BLaER1 (cell line): ENCODE results near the gene RSBN1L.

Source experiments
- H3K27ac ChIP-seq: shearing (Covaris generic); formaldehyde crosslinking; 2 replicates; pipeline ENCODE4 v1.8.1; 2022
- H3K27me3 ChIP-seq: shearing (Covaris generic); formaldehyde crosslinking; 2 replicates; pipeline ENCODE4 v1.8.1; 2022
- H3K36me3 ChIP-seq: shearing (Covaris generic); formaldehyde crosslinking; 2 replicates; pipeline ENCODE4 v1.8.1; 2022
- H3K4me1 ChIP-seq: shearing (Covaris generic); formaldehyde crosslinking; 2 replicates; pipeline ENCODE4 v1.8.1; 2022
- H3K4me2 ChIP-seq: shearing (Covaris generic); formaldehyde crosslinking; 2 replicates; pipeline ENCODE4 v1.8.1; 2022
- H3K4me3 ChIP-seq: shearing (Covaris generic); formaldehyde crosslinking; 2 replicates; pipeline ENCODE4 v1.8.1; 2022
- H3K9ac ChIP-seq: shearing (Covaris generic); formaldehyde crosslinking; 2 replicates; pipeline ENCODE4 v1.8.1; 2022
- H3K9me3 ChIP-seq: shearing (Covaris generic); formaldehyde crosslinking; 2 replicates; pipeline ENCODE4 v1.8.1; 2022
- H4K20me1 ChIP-seq: shearing (Covaris generic); formaldehyde crosslinking; 2 replicates; pipeline ENCODE4 v1.8.1; 2022
- Cebpa-rat ChIP-seq: shearing (Covaris generic); IDR thresholded peaks from 2 replicates; pipeline ENCODE4 v1.8.1; 2022

RSBN1L gene

DNA sequence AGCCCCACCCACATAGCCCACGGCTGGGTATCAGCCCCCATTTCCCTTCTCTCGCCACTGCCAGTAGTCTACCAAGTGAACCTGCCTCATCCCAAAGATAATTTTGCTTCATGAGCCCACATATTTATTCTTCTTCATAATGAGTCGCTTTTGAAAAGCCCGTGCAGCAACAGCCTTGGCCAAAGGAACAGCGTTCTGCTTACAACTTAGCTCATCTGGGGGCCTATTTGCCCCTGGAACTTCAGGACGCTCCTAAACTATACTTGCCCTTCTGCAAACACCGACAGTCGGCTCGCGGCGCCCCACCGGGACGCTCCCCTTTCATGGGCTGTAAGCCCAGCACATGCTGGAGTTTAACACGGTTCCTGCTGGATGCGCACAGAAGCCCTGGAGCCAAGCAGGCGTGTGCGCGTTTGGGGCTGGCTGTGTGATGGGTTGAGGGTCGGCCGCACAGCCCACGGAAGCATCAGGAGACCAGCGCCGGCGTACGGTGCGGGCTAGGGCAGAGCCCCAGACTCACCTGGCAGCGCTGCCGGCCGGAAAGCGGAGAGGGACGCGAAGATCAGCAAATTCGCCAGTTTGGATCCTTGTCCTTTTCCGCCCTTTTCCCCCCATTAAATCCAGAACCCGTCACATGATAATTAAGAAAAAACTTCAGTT is 101.6 kb downstream of the RSBN1L start:
- peak overlapping the region; percentile 89 for H3K9ac ChIP-seq
- peaks cover 31% of the 10 kb centered on the region for H4K20me1 ChIP-seq
- peaks cover 15% of the 10 kb centered on the region for H3K36me3 ChIP-seq
- H3K27me3 ChIP-seq: no peaks in the 10 kb centered on the region
- H3K4me3 ChIP-seq: peak overlapping the region; percentile 93
- peaks cover 44% of the 10 kb centered on the region for H3K4me1 ChIP-seq
- TF ChIP-seq Cebpa-rat: no peak
- H3K27ac ChIP-seq: peak overlapping the region; percentile 85
- peak overlapping the region; percentile 93 for H3K4me2 ChIP-seq
- no peaks in the 10 kb centered on the region for H3K9me3 ChIP-seq

DNA sequence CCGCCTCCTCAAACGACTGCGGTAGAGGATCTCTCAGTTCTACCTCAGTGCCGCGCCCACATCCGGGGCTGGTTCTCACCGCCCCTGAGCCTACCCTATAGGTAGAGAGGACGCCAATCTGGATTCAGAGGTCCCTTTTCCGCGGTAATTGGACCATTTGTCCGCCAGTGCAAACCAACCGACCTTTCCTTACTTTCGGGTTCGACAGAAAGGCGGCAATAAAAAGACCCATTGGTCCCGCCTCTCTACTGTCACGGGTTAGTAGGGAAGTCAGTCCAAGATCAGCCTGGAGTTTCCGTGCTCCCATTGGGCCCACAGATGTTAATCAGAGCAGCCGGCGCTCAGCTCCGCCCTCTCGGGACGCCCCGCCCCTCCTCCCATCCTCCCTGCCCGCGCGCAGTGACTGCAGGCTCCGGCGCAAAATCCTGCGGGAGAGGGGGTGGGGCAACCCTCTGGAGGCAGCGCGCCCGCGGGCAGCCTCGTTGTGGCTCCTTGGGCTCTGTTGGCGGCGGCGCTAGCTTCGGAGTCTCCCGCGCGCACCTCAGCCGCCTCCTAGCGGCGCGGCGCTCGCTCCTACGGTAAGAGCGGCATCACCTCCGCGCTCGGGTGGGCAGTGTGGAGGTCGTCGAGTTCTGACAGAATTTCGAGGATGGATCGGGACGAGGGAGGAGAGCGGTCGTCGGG is 102.3 kb downstream of the RSBN1L start, which contains the start of the genes PHTF2 and TMEM60:
PHTF2 (plus strand) TSS at position 380 of the 684 bp plus-strand sequence.
TMEM60 (minus strand) TSS at position 41 of the 684 bp plus-strand sequence. CDS start 4,061 bp downstream, outside the sequence.
- Histone ChIP-seq H3K4me1 (peaks cover 50% of the 10 kb centered on the region), H4K20me1 (peaks cover 26% of the 10 kb centered on the region), H3K27ac (peak within 1 kb of the TSS; percentile 88)

DNA sequence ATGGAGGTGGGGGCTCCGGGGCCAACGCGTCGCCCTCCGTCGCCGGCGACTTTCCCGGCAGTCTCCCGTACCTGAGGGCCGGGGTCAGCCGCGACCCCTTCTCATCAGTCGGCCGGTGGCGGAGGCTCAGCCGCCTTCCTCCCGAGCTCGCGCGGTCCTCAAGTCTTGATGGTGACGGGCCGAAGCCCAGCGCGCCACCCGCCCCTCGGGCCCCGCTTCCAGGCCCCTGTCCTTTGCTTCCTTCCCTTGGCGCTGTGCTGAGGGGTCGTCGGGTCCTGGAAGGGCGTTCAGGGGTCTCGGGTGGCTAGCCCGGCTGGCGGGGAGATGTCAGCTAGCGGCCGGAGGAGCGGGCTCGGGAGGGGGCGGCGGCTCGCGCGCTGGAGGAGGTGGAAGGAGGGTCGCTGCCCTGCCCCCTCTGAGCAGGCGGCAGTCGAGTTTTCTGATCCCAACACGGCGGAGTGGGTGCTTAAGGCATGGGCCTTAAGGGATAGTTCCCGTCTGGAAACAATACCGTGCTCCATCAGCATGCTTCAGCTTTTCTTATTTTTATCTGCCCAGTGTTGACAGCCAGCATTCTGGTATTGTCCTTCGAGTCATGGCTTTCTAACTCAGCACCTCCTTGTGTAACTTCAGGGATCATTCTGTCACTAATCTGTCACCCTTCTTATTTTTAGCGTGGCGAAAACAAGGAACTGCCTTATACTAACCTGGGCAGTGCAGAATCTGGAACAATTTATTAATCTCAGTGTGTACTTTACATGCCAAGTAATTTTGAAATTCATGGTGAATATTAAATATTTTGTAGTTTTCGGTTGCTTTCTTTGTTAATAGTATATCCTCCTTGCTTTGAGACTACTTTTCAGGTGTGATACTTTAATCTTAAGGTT is 103.1 kb downstream of the RSBN1L start:
- H3K9ac ChIP-seq: peak overlapping the region; percentile 89
- H3K27ac ChIP-seq: peak overlapping the region; percentile 88
- no peak for TF ChIP-seq Cebpa-rat
- H3K36me3 ChIP-seq: peaks cover 9% of the 10 kb centered on the region
- no peaks in the 10 kb centered on the region for H3K27me3 ChIP-seq
- H3K4me3 ChIP-seq: peak overlapping the region; percentile 93
- H4K20me1 ChIP-seq: peaks cover 26% of the 10 kb centered on the region
- peaks cover 4% of the 10 kb centered on the region for H3K9me3 ChIP-seq
- peak overlapping the region; percentile 86 for H3K4me2 ChIP-seq
- peaks cover 52% of the 10 kb centered on the region for H3K4me1 ChIP-seq

More for the DNA sequence above, 102.3 kb downstream of the RSBN1L start, which contains the start of the genes PHTF2 and TMEM60:
- peak within 1 kb of the TSS; percentile 93 for H3K4me3 ChIP-seq
- no peaks in the 10 kb centered on the region for H3K27me3 ChIP-seq
- no peak for TF ChIP-seq Cebpa-rat
- H3K4me2 ChIP-seq: peak within 1 kb of the TSS; percentile 93
- H3K9ac ChIP-seq: peak within 1 kb of the TSS; percentile 89
- no peaks in the 10 kb centered on the region for H3K9me3 ChIP-seq
- H3K36me3 ChIP-seq: peaks cover 15% of the 10 kb centered on the region

DNA sequence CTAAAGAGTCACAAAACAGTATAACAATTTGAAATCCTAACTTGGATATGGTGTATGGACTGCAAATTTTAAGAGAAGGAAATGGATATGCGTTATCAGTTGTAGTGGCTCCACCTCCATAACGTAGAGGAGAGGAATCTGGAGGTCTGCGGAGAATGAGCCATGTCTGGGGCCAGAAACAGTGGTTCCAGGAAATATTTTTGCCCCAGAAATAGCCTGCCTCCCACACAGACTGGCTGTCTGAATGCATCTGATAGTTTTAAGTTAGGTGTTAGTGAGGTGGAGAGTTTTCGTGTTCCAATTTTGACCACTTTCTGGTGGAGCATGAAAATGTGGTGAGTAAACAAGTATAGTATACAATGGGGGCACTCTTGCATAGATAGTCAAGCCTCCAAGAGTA is 103.9 kb downstream of the RSBN1L start:
- no peak overlapping the region for H3K27ac ChIP-seq
- H3K4me1 ChIP-seq: peaks cover 48% of the 10 kb centered on the region
- TF ChIP-seq Cebpa-rat: no peak
- peak overlapping the region; percentile 93 for H3K4me3 ChIP-seq
- peaks cover 19% of the 10 kb centered on the region for H4K20me1 ChIP-seq
- peak overlapping the region; percentile 89; the same call in 1 of the 2 replicates for H3K9ac ChIP-seq
- no peaks in the 10 kb centered on the region for H3K27me3 ChIP-seq
- H3K36me3 ChIP-seq: peaks cover 2% of the 10 kb centered on the region
- H3K4me2 ChIP-seq: peak overlapping the region; percentile 86
- peaks cover 13% of the 10 kb centered on the region for H3K9me3 ChIP-seq

DNA sequence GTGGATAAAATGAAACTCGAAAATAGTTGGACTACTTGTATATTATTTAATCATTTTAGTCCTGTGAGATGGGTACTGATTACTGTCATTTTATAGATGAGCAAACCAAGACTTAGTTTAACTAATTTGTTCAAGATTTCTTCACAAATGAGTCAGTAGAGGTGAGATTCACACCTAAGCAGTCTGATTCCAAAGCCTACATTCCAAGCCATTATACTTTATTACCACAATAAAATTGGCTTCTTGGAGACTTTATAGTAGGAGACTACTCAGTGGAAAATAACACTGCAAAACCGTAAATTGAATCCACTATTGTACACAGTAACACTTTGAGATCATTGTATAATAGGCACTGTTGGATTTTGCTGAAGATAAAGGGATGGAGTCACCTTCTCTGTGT is 104.5 kb downstream of the RSBN1L start:
- peak overlapping the region; percentile 86 for H3K4me2 ChIP-seq
- H3K9me3 ChIP-seq: peaks cover 19% of the 10 kb centered on the region
- peaks cover 17% of the 10 kb centered on the region for H4K20me1 ChIP-seq
- H3K4me3 ChIP-seq: no peak overlapping the region
- no peak for TF ChIP-seq Cebpa-rat
- peaks cover 47% of the 10 kb centered on the region for H3K4me1 ChIP-seq
- H3K27ac ChIP-seq: no peak overlapping the region
- no peaks in the 10 kb centered on the region for H3K27me3 ChIP-seq
- peaks cover under 1% of the 10 kb centered on the region; the same call in 1 of the 2 replicates for H3K36me3 ChIP-seq
- H3K9ac ChIP-seq: no peak overlapping the region

DNA sequence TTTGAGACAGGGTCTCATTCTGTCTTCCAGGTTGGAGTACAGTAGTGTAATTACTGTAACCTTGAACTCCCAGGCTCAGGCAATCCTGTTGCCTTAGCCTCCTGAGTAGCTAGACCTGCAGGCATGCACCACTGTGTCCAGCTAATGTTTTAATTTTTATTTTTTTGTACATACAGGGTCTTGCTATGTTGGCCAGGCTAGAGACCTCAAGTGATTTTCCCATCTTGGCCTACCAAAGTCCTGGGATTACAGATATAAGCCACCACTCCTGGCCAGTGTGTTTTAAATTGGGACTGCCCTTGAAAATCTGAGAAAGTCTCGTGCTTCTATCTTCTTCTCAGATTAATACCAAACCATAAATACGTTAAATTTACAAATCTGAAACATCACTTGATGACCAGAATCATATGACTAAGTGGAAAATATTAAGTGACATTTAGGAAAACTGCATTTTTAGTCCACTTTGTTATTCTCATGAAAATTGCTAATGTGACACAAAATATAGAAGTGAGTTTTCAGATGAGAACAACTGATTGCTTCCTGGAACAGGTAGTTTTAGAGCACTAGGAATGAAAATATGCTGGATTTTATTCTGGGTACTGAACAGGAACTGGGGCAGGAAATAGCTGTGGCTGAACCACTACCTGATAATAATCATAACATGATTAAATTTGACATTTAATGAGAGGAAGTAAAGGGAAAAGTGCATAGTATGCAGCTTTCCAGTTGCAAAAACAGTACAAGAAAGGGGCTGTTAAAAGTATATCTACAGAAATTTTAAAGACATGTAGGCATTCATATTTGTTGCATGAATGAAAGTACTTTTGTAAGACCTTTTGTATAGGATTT is 106.5 kb downstream of the RSBN1L start:
- no peak overlapping the region for H3K4me3 ChIP-seq
- TF ChIP-seq Cebpa-rat: no peak
- peak overlapping the region; percentile 51 for H3K4me2 ChIP-seq
- peaks cover 39% of the 10 kb centered on the region for H3K9me3 ChIP-seq
- no peak overlapping the region for H3K9ac ChIP-seq
- no peak overlapping the region for H3K27ac ChIP-seq
- peaks cover 2% of the 10 kb centered on the region; the same call in 1 of the 2 replicates for H4K20me1 ChIP-seq
- H3K4me1 ChIP-seq: peaks cover 31% of the 10 kb centered on the region
- peaks cover 5% of the 10 kb centered on the region; the same call in 1 of the 2 replicates for H3K36me3 ChIP-seq
- H3K27me3 ChIP-seq: no peaks in the 10 kb centered on the region

DNA sequence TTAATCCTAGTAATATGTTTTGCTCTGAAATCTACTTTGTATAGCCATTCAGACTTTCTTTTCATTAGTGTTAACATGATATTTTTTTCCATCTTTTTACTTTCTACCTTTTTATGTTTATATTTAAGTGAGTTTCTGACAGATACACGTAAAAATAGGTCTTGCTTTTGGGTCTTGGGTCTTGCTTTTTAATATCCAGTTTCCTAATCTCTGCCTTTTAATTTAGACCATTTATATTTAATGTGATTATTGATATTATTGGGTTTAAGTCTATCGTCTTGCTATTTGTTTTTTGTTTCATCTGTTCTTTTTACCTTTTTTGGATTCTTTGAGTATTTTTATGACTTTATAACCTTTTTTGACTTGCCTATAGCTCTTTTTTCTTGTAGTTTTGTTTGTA is 110.2 kb downstream of the RSBN1L start:
- Histone ChIP-seq H3K9me3 (peaks cover 63% of the 10 kb centered on the region), H3K27ac (no peak overlapping the region), H3K9ac (no peak overlapping the region), H4K20me1 (no peaks in the 10 kb centered on the region), H3K4me2 (no peak overlapping the region), H3K4me1 (peaks cover 13% of the 10 kb centered on the region), H3K36me3 (peaks cover 9% of the 10 kb centered on the region; the same call in 1 of the 2 replicates), H3K4me3 (no peak overlapping the region), H3K27me3 (no peaks in the 10 kb centered on the region)
- TF ChIP-seq Cebpa-rat: no peak

DNA sequence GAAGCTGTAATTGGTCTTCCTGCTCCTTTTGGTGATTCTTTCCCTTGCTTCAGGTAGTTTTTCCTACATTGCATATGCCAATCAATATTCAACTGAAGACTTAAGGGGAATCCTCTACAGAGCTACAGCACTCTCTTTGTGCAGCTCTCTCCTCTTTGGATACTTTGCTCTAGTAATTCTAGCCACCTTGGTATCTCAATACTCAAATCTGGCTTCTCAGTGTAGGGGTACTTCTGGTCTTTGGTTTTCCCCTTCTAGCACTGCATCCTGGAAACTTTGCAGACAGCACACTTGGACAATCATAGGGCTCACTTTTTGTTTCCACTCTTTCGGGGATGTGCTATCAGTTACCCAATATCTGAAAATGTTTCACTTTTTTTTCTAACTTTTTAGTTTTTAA is 112.3 kb downstream of the RSBN1L start:
- no peak for TF ChIP-seq Cebpa-rat
- Histone ChIP-seq H4K20me1 (no peaks in the 10 kb centered on the region), H3K36me3 (peaks cover 9% of the 10 kb centered on the region; the same call in 1 of the 2 replicates), H3K9ac (no peak overlapping the region), H3K4me1 (0 out of 2 replicates have a peak, but pooled peaks cover 2% of the 10 kb centered on the region), H3K4me2 (no peak overlapping the region), H3K9me3 (peaks cover 63% of the 10 kb centered on the region), H3K27ac (no peak overlapping the region), H3K4me3 (no peak overlapping the region), H3K27me3 (no peaks in the 10 kb centered on the region)
